HG03575 (cell line): Measurements from ENCODE around the gene NDUFV2.
A peak's percentile ranks its signal among the peaks of the same experiment; 100 is the strongest.
"Not testable (repeated sequence)": the region's sequence is repeated elsewhere in the genome, so short reads cannot be mapped to it uniquely, and the experiment has no call there.

Experiments used
- ATAC-seq: cut with Tn5 transposase; IDR thresholded peaks from one replicate; pipeline ENCODE4 v1.9.1; 2021; ENCODE audit not compliant: unreplicated experiment, insufficient number of reproducible peaks, low FRiP score; ENCODE audit errors: extremely low read depth

Gene NDUFV2

GRCh38 chr18:9088252-9088651 lies 14.2 kb upstream of the NDUFV2 start:
- ATAC-seq, result no peak

GRCh38 chr18:9088727-9089126 lies 13.8 kb upstream of the NDUFV2 start:
- ATAC-seq, result not testable (repeated sequence)

GRCh38 chr18:9090578-9090977 lies 11.9 kb upstream of the NDUFV2 start:
- no peak for ATAC-seq

DNA sequence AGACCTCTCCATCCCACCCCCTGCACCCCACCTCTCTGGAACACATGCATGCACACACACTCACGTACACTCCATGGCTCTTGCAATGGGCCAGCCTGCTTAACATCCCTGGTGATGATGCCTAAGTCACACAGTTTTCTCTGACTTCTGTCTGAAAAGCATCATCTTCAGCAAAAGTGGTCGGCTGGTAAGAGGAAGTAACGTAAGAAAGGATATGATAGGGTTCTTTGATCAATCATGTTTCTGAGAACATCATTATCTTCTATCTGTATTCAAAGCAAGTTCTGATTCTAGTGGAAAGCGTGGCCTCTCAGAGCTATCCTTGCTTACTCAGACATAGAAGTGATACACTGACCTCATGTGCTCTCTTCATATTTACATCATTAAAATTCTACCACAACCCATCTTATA lies 11.4 kb upstream of the NDUFV2 start:
- ATAC-seq, result no peak

DNA sequence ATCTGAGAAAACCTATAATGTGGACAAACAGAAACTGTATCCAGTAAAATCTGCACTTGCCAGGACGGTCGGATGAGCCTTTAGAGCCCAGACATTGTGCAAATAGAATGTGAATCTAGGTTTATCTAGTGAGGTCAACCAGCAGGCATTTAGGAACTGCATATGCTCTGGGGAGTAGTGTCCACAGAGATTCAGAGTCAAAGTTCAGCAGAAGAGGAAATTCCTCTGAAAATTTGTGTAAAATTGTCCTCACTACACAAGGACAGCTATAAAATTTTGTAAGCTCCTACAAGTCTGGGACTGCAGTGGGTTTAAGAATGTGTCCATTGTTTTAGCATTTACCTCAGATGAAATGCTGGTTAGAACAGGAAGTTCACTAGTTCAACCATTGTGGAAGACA lies 9.8 kb upstream of the NDUFV2 start:
- no peak for ATAC-seq

GRCh38 chr18:9093109-9093508 lies 9.4 kb upstream of the NDUFV2 start:
- not testable (repeated sequence) for ATAC-seq

DNA sequence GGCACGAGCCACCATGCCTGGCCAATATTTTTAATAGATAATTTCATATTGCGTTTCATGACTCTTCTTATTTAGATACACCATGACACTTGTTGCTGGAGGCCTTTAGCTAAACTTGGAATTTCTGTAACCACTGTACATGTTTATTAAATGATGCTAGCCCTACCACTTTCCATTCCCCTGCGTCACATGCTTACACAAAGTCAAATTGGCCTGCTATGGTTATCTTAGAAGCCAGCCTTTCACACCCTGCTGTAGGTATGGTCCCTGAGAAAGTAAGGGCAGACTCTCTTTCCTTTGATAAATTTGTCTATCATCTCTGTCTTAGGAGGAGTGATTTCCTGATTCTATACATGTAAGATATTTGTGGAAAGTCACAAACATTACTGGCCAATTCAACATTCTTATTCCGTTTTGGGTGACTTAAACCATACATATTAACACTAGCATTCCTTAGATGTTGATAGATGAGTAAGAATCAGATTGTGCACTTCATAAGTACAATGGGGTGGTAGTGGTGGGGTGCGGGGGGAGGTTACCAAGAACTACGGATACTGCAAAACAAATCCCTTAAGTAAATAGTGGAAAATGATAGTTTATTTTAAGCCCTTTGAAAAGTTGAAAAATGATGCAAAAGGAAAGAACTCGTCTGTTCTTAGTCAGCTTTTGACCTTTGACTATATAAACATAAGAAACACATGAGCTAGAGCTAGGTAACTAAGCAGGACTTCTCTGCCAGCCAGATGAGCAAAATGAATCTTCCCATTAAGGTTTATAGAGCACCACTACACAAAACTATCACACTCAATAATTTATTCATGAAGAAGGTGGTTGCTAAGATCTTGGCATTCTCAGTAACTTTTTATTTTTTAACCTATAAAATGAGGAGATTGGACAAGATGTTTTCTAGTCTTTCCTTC lies 7.9 kb upstream of the NDUFV2 start:
- no peak for ATAC-seq

DNA sequence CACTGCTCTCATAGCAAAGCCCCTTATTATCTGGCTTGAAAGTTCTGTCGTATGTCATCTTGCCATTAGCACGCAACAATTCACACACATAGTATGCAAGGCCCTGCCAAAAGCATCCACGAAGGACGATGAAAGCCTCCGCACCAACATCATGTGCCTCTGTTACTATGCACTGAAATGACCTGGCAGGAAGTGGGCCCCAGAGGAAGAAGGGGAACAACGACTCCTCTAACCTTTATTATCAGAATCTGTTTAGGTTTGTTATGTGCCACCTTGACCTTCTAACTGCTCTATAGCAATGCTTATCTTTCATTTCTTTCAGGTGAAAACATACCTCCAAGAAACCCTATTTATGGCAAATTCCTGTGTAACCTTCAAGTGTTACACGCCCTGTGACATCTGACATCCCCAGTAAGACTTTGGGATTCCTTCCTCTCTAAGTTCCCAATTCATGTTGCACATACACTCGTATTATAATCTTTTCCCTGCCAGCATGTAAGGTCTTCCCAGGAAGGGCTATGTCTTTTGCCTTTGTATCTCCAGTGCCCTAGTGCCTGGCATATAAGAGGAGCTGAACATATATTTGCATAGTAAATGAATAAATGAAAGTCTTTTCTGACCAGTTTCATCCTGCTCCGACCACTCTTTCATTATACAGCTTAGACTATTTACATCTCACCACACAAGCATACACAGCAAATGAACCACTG lies 7.0 kb upstream of the NDUFV2 start:
- peak; percentile 67 for ATAC-seq

GRCh38 chr18:9096007-9096371 lies 6.5 kb upstream of the NDUFV2 start:
- no peak for ATAC-seq

GRCh38 chr18:9096685-9097084 lies 5.8 kb upstream of the NDUFV2 start:
- no peak for ATAC-seq

DNA sequence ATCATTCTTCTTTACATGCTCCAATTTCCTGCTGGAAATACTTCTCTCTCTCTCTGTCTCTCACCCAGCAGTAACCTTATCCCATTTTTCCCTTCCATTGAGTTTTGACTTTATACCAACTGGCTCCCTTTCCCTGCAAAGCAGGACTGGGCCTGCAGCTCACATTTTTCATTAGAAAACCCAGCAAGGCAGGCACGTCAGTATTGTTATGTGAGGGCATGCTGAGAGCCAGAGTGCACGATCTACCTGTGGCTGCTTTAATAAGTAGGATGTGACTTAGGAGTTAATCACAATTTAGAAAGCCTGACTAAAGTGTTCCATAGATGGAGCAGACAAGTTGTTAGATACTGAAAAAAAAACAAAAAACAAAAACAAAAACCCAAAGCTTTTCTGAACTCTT lies 5.2 kb upstream of the NDUFV2 start:
- ATAC-seq, result no peak

GRCh38 chr18:9100796-9101195 lies 1.7 kb upstream of the NDUFV2 start:
- ATAC-seq, result no peak

- ATAC-seq, result no peak
These were observed 580 bp upstream of the NDUFV2 start for GRCh38 chr18:9101730-9102507.

DNA sequence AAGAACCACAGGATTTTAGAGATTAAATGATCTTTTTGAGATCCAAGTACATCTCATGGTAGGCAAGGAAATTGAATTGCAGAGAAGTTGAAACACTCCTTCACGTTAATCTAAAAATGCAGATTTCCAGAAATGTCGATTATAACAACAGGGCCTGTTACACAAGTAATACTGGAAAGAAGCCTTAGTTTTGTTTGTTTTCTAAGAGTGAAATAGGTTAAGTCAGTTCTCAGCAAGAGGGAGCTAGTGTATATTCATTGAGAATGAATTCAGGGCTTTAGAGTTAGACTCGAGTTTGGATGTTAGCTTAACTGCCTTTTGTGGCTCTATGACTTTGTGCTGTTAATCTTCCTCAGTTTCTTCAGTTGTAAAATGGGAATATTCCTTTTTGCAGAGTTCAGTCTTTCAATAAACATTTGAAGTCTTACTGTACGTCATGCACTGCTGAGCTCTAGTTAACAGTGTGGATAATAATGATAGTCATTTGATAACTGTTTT lies 926 bp downstream of the NDUFV2 start:
- ATAC-seq, result no peak

GRCh38 chr18:9104244-9104901 lies 1.9 kb downstream of the NDUFV2 start:
- no peak for ATAC-seq

DNA sequence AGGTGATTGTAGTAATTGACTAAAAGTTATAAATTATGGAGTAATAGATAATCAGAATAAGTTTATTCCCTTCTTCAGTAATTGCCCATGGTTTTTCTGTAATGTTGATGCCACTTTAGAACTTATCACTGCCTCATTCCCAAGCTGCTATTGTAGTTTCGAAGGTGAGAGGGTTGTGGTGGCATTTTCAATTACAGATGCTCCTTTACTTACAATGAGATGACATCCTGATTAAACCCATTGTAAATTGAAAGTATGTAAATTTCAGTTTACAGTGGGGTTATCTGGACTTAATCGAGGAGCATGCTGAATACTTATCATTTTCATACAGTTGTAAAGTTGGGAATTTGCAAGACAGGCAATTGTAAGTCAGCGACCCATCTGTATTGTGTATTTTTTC lies 2.9 kb downstream of the NDUFV2 start:
- no peak for ATAC-seq

- no peak for ATAC-seq
These were observed 3.6 kb downstream of the NDUFV2 start for GRCh38 chr18:9106094-9106493.

GRCh38 chr18:9106800-9107584 lies 4.5 kb downstream of the NDUFV2 start:
- no peak for ATAC-seq
